Spleen (tissue), 7 donors: Measurements from ENCODE around the gene MAGI2.

ENCODE experiments used
- CTCF ChIP-seq, 11 experiments: fragments of 200-600 bp in 7 of 11; fragments of 450-650 bp in 4 of 11; sonication (generic) in 4 of 11; IDR thresholded peaks in 8 of 11; conservative IDR thresholded peaks in 3 of 11; 1 replicate in 7 of 11; 2 replicates in 4 of 11; pipeline versions ENCODE4 v1.4.0 to v1.8.0; 2016 to 2021; ENCODE audit warnings: antibody characterized with exemption in 11 of 11, inconsistent platforms in 4 of 11, mild to moderate bottlenecking in 1 of 11
- POLR2A ChIP-seq, 3 donors: fragments of 450-650 bp; IDR thresholded peaks; one replicate each; pipeline ENCODE4 v1.5.1; 2017; ENCODE audit warnings: antibody characterized with exemption in 3 of 3, mild to moderate bottlenecking in 1 of 3
- donor health status: DM: no; HTN: no; CAD: no; lungs with moderate emphysema.
- donor health status: DM: no; HTN: no; CAD: no.
- donor health status: DM: no; HTN: no; CAD: no.

- no peak for TF ChIP-seq POLR2A (IDR thresholded peaks at IDR 0.05)
- TF ChIP-seq CTCF (IDR thresholded peaks at IDR 0.05 in 8 of 11, conservative IDR thresholded peaks at IDR 0.05 in 3 of 11): no peak
Measured at GRCh38 chr7:79304711-79305110, 148.8 kb downstream of the MAGI2 start.
